Esophagus squamous epithelium (tissue), 4 donors: Measurements from ENCODE around the gene NCKAP5L.

Source experiments
- POLR2A ChIP-seq, 4 donors: fragments of 450-650 bp; IDR thresholded peaks; one replicate each; pipeline ENCODE4 v1.6.1; 2017; ENCODE audit warnings: antibody characterized with exemption in 4 of 4, mild to moderate bottlenecking in 4 of 4, moderate library complexity in 3 of 4
- TF ChIP-seq, protein P1 (sequence below), 6 experiments: fragments of 450-650 bp in 4 of 6; fragments of 200-600 bp in 2 of 6; sonication (generic) in 2 of 6; IDR thresholded peaks; one replicate each; pipeline ENCODE4 v1.5.1; 2016 to 2019; ENCODE audit warnings: antibody characterized with exemption in 6 of 6, mild to moderate bottlenecking in 4 of 6, moderate library complexity in 4 of 6

DNA sequence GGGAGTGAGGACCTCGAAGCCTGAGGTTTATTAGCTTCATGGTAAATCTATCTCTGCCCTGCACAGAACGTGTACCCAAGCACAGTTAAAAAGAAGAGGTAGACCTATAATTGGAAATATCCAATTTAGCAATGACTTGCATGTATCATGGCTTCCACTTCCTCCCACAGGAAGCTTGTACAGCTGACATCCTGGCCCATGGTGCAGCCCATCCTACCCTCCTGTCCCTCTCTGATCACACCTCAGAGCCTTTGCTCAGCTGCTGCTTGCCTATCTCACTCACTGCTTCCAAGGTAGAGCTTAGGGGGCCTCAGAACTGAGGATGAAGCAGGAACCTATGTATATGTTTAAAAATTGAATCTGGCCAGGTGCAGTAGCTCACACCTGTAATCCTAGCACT is 18.9 kb upstream of the NCKAP5L start:
- TF ChIP-seq, protein P1, sequence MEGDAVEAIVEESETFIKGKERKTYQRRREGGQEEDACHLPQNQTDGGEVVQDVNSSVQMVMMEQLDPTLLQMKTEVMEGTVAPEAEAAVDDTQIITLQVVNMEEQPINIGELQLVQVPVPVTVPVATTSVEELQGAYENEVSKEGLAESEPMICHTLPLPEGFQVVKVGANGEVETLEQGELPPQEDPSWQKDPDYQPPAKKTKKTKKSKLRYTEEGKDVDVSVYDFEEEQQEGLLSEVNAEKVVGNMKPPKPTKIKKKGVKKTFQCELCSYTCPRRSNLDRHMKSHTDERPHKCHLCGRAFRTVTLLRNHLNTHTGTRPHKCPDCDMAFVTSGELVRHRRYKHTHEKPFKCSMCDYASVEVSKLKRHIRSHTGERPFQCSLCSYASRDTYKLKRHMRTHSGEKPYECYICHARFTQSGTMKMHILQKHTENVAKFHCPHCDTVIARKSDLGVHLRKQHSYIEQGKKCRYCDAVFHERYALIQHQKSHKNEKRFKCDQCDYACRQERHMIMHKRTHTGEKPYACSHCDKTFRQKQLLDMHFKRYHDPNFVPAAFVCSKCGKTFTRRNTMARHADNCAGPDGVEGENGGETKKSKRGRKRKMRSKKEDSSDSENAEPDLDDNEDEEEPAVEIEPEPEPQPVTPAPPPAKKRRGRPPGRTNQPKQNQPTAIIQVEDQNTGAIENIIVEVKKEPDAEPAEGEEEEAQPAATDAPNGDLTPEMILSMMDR (IDR thresholded peaks at IDR 0.05) = no peak
- no peak for TF ChIP-seq POLR2A (IDR thresholded peaks at IDR 0.05)
